WERI-Rb-1 (cell line): ENCODE results near the gene ACOX3.
A peak's percentile ranks its signal among the peaks of the same experiment; 100 is the strongest.

Source experiments
- DNase-seq: peaks from one replicate; pipeline ENCODE4 v3.0.0-alpha.2; 2020
- H3K27ac ChIP-seq: fragments of 250-450 bp; sonication (Bioruptor Pico); 2 replicates; pipeline ENCODE4 v1.5.1; 2020; ENCODE audit warnings: mild to moderate bottlenecking, moderate library complexity
- H3K27me3 ChIP-seq: fragments of 250-450 bp; sonication (Bioruptor Pico); 2 replicates; pipeline ENCODE4 v1.5.1; 2021; ENCODE audit warnings: mild to moderate bottlenecking, low read depth, moderate library complexity; ENCODE audit not compliant: insufficient read depth, severe bottlenecking
- H3K36me3 ChIP-seq: fragments of 250-450 bp; sonication (Bioruptor Pico); 2 replicates; pipeline ENCODE4 v1.5.1; 2020; ENCODE audit warnings: mild to moderate bottlenecking, moderate library complexity
- H3K4me3 ChIP-seq: 2 replicates; pipeline ENCODE4 v1.5.1; 2011; ENCODE audit warnings: low read depth, mild to moderate bottlenecking, control low read depth, low read length
- H3K9me3 ChIP-seq: fragments of 250-450 bp; sonication (Bioruptor Pico); 2 replicates; pipeline ENCODE4 v1.5.1; 2021; ENCODE audit warnings: mild to moderate bottlenecking, moderate library complexity; ENCODE audit not compliant: severe bottlenecking
- TF ChIP-seq, protein P1 (sequence below): IDR thresholded peaks from 2 replicates; pipeline ENCODE4 v1.5.1; 2011; ENCODE audit warnings: low read depth, mild to moderate bottlenecking, control low read depth, inconsistent platforms, low read length

Gene ACOX3

GRCh38 chr4:8405516-8405875 is 35.0 kb downstream of the ACOX3 start:
- TF ChIP-seq, protein P1, sequence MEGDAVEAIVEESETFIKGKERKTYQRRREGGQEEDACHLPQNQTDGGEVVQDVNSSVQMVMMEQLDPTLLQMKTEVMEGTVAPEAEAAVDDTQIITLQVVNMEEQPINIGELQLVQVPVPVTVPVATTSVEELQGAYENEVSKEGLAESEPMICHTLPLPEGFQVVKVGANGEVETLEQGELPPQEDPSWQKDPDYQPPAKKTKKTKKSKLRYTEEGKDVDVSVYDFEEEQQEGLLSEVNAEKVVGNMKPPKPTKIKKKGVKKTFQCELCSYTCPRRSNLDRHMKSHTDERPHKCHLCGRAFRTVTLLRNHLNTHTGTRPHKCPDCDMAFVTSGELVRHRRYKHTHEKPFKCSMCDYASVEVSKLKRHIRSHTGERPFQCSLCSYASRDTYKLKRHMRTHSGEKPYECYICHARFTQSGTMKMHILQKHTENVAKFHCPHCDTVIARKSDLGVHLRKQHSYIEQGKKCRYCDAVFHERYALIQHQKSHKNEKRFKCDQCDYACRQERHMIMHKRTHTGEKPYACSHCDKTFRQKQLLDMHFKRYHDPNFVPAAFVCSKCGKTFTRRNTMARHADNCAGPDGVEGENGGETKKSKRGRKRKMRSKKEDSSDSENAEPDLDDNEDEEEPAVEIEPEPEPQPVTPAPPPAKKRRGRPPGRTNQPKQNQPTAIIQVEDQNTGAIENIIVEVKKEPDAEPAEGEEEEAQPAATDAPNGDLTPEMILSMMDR, result no peak
- no peak for DNase-seq
- Histone ChIP-seq H3K27ac (no peak overlapping the region), H3K4me3 (no peak overlapping the region), H3K9me3 (peaks cover 3% of the 10 kb centered on the region), H3K27me3 (no peaks in the 10 kb centered on the region), H3K36me3 (peaks cover 9% of the 10 kb centered on the region)

- Histone ChIP-seq H3K27ac (no peak overlapping the region), H3K36me3 (peaks cover 9% of the 10 kb centered on the region), H3K9me3 (peaks cover 3% of the 10 kb centered on the region), H3K4me3 (no peak overlapping the region), H3K27me3 (no peaks in the 10 kb centered on the region)
- no peak for DNase-seq
- TF ChIP-seq, protein P1, result no peak
These were observed 35.6 kb downstream of the ACOX3 start for GRCh38 chr4:8404791-8405515.

DNA sequence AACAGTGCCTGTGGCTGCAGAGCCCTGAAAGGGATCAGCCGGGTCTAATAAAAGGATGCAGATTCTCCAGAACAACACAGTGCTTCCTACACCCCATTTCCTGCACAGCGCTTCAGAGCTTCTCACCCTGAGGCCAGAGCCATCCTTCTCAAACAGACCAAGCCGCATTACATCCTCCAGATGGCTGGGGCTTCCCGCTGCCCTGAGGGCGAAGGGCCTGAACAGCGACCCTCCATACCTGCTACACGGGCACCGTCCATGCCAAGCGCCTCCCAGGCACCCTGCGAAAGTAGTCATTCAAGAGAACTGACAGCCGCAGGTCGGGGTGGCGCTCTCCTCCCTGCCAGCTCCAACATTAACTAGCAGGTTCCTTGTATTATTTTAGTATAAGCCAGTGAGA is 36.5 kb downstream of the ACOX3 start:
- Histone ChIP-seq H3K27ac (no peak overlapping the region), H3K4me3 (no peak overlapping the region), H3K9me3 (peaks cover 3% of the 10 kb centered on the region), H3K36me3 (peaks cover 9% of the 10 kb centered on the region; the same call in 1 of the 2 replicates), H3K27me3 (no peaks in the 10 kb centered on the region)
- no peak for DNase-seq
- TF ChIP-seq, protein P1, result no peak

- DNase-seq, result peak; percentile 82
These were observed 37.3 kb downstream of the ACOX3 start for GRCh38 chr4:8403173-8403753.

DNA sequence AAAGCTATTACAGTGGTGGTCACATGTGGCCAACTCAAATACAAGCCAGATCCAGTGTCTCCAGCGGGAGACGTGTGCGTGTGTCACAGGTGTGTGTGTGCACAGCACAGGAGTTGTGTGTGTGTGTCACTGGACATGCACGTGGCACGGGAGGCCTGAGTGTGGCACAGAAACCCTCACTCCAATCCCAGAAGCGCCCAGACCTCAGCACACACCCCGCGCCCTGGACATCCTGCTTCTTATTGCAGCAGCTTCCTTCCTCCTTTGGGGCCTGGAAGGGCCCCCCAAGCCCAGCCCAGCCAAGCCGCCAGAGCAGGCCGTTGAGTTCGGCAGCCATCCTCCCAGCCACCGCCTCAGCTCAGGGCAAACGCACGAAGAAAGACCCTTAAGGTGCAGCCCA is 37.9 kb downstream of the ACOX3 start:
- Histone ChIP-seq H3K27ac (no peak overlapping the region), H3K36me3 (peaks cover 6% of the 10 kb centered on the region; the same call in 1 of the 2 replicates), H3K9me3 (peaks cover 3% of the 10 kb centered on the region), H3K4me3 (no peak overlapping the region), H3K27me3 (no peaks in the 10 kb centered on the region)
- DNase-seq, result no peak
- TF ChIP-seq, protein P1, result no peak

More at GRCh38 chr4:8403173-8403753, 37.3 kb downstream of the ACOX3 start:
- Histone ChIP-seq H3K36me3 (peaks cover 6% of the 10 kb centered on the region; the same call in 1 of the 2 replicates), H3K27me3 (no peaks in the 10 kb centered on the region), H3K27ac (no peak overlapping the region), H3K4me3 (no peak overlapping the region), H3K9me3 (peaks cover 3% of the 10 kb centered on the region)
- TF ChIP-seq, protein P1, result peak; percentile 92
